ENCODE data around the gene EPB42.
"Not testable (repeated sequence)": the region's sequence is repeated elsewhere in the genome, so short reads cannot be mapped to it uniquely, and the experiment has no call there.

EPB42 gene

DNA sequence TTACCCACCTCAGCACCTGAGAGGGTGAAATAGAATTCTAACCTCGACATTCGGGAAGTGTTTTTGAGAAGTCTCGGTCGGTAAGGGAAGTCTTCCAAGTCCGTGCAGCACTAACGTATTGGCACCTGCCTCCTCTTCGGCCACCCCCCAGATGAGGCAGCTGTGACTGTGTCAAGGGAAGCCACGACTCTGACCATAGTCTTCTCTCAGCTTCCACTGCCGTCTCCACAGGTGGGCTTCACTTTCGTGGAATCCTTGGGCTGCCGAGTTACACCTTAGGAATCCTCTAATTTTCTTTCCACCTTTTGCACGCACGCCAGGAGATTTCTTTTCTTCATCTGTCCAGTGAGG lies 34.8 kb downstream of the EPB42 start:
- peak overlapping the region; percentile 61 for H3K4me3 ChIP-seq (replicated peaks; ENCODE audit: low read depth, low read length)
- DNase-seq (ENCODE audit: extremely low read depth, insufficient read length): no peak
- TF ChIP-seq, protein P1, sequence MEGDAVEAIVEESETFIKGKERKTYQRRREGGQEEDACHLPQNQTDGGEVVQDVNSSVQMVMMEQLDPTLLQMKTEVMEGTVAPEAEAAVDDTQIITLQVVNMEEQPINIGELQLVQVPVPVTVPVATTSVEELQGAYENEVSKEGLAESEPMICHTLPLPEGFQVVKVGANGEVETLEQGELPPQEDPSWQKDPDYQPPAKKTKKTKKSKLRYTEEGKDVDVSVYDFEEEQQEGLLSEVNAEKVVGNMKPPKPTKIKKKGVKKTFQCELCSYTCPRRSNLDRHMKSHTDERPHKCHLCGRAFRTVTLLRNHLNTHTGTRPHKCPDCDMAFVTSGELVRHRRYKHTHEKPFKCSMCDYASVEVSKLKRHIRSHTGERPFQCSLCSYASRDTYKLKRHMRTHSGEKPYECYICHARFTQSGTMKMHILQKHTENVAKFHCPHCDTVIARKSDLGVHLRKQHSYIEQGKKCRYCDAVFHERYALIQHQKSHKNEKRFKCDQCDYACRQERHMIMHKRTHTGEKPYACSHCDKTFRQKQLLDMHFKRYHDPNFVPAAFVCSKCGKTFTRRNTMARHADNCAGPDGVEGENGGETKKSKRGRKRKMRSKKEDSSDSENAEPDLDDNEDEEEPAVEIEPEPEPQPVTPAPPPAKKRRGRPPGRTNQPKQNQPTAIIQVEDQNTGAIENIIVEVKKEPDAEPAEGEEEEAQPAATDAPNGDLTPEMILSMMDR (IDR thresholded peaks at IDR 0.05; ENCODE audit: insufficient read depth, low read length, poor library complexity, severe bottlenecking): no peak
- no peaks in the 10 kb centered on the region for H3K27me3 ChIP-seq (replicated peaks; ENCODE audit: control insufficient read depth, insufficient read depth, low read length)
- H3K36me3 ChIP-seq (ENCODE audit: control insufficient read depth, insufficient read depth, low read length): peaks cover 5% of the 10 kb centered on the region

GRCh38 chr15:43185157-43186002 lies 35.4 kb downstream of the EPB42 start, which contains the start of gene CCNDBP1:
TSS of gene CCNDBP1 (plus strand) at chr15:43185403. CDS start at chr15:43185499, 96 bp downstream.
- peak within 1 kb of the TSS; percentile 61 for H3K4me3 ChIP-seq (replicated peaks; ENCODE audit: low read depth, low read length)
- TF ChIP-seq, protein P1 (IDR thresholded peaks at IDR 0.05; ENCODE audit: insufficient read depth, low read length, poor library complexity, severe bottlenecking): peak; percentile 57
- H3K27me3 ChIP-seq (replicated peaks; ENCODE audit: control insufficient read depth, insufficient read depth, low read length): no peaks in the 10 kb centered on the region
- H3K36me3 ChIP-seq (ENCODE audit: control insufficient read depth, insufficient read depth, low read length): peaks cover 4% of the 10 kb centered on the region
- peak; percentile 97 for DNase-seq (ENCODE audit: extremely low read depth, insufficient read length)

DNA sequence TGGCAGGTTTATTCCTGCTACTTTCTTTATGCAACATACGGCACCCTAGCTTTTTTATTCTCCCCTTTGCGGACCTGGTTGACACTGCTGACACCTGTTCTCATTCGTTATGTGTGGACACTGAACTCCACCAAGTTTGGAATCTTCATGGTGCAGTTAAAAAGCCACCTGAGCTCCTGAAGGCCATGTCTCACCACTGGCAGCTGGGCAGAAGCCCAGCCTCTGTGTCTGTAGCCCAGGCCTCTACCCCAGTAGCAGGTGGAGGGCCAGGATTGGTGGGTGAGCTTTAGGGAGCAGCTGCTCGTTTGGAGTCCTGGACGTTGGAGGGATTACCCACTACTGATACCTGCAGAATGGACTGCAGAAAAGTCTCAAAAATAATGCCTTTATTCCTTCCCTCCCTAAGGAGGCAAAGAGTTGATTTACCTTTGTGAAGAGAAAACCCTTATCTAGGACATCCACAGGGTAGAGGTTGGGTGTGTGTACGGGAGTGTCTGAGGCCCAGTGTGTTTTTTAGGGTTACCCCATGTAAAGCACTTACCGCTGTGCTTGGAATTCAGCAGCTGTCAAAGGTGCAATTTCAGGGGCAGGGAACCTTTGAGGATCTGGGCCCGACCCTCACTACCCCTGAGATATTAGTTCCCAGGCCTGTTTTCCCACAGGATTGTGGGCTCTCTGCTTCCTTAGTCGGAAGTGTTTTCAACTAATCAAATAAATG lies 36.3 kb downstream of the EPB42 start:
- TF ChIP-seq, protein P1 (IDR thresholded peaks at IDR 0.05; ENCODE audit: insufficient read depth, low read length, poor library complexity, severe bottlenecking): no peak
- Histone ChIP-seq H3K36me3 (ENCODE audit: control insufficient read depth, insufficient read depth, low read length) (no peaks in the 10 kb centered on the region; the same call in none of the 2 replicates), H3K27me3 (replicated peaks; ENCODE audit: control insufficient read depth, insufficient read depth, low read length) (no peaks in the 10 kb centered on the region), H3K4me3 (replicated peaks; ENCODE audit: low read depth, low read length) (no peak overlapping the region; the same call in 1 of the 2 replicates)
- DNase-seq (ENCODE audit: extremely low read depth, insufficient read length): no peak

DNA sequence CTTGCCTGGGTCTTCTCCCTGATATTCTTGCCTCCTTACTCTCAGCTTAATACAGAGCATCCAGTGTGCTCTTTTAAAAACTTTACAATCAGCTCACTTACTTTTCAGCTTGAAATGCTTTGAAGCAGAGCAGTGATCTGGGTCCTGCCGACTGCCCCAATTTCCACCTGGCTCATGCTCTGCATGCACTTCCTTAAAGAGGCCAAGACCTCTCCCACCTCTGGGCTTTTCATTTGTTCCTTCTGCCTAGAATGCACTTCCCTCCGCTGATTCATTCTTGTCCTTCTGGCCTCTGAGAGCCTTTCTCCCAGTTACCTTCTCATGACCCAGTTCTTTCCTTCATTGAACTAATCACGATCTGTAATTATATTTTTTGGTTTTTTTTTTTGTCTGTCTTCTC lies 37.5 kb downstream of the EPB42 start:
- H3K27me3 ChIP-seq (replicated peaks; ENCODE audit: control insufficient read depth, insufficient read depth, low read length): no peaks in the 10 kb centered on the region
- H3K36me3 ChIP-seq (ENCODE audit: control insufficient read depth, insufficient read depth, low read length): no peaks in the 10 kb centered on the region; the same call in none of the 2 replicates
- no peak for DNase-seq (ENCODE audit: extremely low read depth, insufficient read length)
- H3K4me3 ChIP-seq (replicated peaks; ENCODE audit: low read depth, low read length): no peak overlapping the region
- TF ChIP-seq, protein P1 (IDR thresholded peaks at IDR 0.05; ENCODE audit: insufficient read depth, low read length, poor library complexity, severe bottlenecking): no peak

DNA sequence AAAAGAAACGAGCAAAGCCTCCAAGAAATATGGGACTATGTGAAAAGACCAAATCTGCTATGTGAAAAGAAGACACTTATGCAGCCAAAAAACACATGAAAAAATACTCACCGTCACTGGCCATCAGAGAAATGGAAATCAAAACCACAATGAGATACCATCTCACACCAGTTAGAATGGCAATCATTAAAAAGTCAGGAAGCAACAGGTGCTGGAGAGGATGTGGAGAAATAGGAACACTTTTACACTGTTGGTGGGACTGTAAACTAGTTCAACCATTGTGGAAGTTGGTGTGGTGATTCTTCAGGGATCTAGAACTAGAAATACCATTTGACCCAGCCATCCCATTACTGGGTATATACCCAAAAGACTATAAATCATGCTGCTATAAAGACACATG lies 43.7 kb downstream of the EPB42 start:
- not testable (repeated sequence) for H3K4me3 ChIP-seq (replicated peaks; ENCODE audit: low read depth, low read length); H3K36me3 ChIP-seq (ENCODE audit: control insufficient read depth, insufficient read depth, low read length); H3K27me3 ChIP-seq (replicated peaks; ENCODE audit: control insufficient read depth, insufficient read depth, low read length); DNase-seq (ENCODE audit: extremely low read depth, insufficient read length)

- H3K36me3 ChIP-seq (ENCODE audit: control insufficient read depth, insufficient read depth, low read length); DNase-seq (ENCODE audit: extremely low read depth, insufficient read length); H3K27me3 ChIP-seq (replicated peaks; ENCODE audit: control insufficient read depth, insufficient read depth, low read length); H3K4me3 ChIP-seq (replicated peaks; ENCODE audit: low read depth, low read length): not testable (repeated sequence)
Observed at GRCh38 chr15:43175656-43176309, 45.0 kb downstream of the EPB42 start.

Measured in GM06990 (cell line).